Skeletal muscle tissue (tissue), 4 donors: Measurements from ENCODE around the gene GPSM1. TPM values are rescaled to one million over a fixed set of nuclear protein-coding genes. Genes with fewer than 3 reads are reported as not detected.

Experiments
- H3K27ac ChIP-seq: one replicate; pipeline ENCODE4 v1.7.0; 2013; ENCODE audit warnings: mild to moderate bottlenecking, low read depth, low read length, inconsistent platforms
- H3K27me3 ChIP-seq, 3 donors: one replicate each; pipeline ENCODE4 v1.7.0; 2013; ENCODE audit warnings: low read length in 3 of 3; ENCODE audit not compliant: control insufficient read depth in 3 of 3, insufficient read depth in 3 of 3
- H3K36me3 ChIP-seq, 3 donors: one replicate each; pipeline ENCODE4 v1.7.0; 2013; ENCODE audit warnings: low read length in 3 of 3; ENCODE audit not compliant: control insufficient read depth in 3 of 3, insufficient read depth in 3 of 3
- H3K4me1 ChIP-seq, 3 donors: one replicate each; pipeline ENCODE4 v1.7.0; 2013; ENCODE audit warnings: low read length in 3 of 3, mild to moderate bottlenecking in 3 of 3; ENCODE audit not compliant: control insufficient read depth in 3 of 3, insufficient read depth in 3 of 3
- H3K4me3 ChIP-seq, 3 donors: one replicate each; pipeline ENCODE4 v1.7.0; 2013; ENCODE audit warnings: low read length in 3 of 3
- H3K9ac ChIP-seq, 3 donors: one replicate each; pipeline ENCODE4 v1.7.0; 2013; ENCODE audit warnings: low read length in 3 of 3, mild to moderate bottlenecking in 3 of 3, moderate library complexity in 2 of 3, low read depth in 1 of 3
- H3K9me3 ChIP-seq, 3 donors: one replicate each; pipeline ENCODE4 v1.7.0; 2013; ENCODE audit warnings: low read length in 3 of 3; ENCODE audit not compliant: control insufficient read depth in 3 of 3
- total RNA-seq: library from RNA; depleted of rRNA; stranded (reverse); fragments of >200 nt; gene quantifications from one replicate; pipeline ENCODE4 v1.2.3, GENCODE V29; 2014
- donor health status: Osteomylitis.

The GPSM1 gene
- total RNA-seq, 1 donor from 2014 or later: 14.1 TPM

DNA sequence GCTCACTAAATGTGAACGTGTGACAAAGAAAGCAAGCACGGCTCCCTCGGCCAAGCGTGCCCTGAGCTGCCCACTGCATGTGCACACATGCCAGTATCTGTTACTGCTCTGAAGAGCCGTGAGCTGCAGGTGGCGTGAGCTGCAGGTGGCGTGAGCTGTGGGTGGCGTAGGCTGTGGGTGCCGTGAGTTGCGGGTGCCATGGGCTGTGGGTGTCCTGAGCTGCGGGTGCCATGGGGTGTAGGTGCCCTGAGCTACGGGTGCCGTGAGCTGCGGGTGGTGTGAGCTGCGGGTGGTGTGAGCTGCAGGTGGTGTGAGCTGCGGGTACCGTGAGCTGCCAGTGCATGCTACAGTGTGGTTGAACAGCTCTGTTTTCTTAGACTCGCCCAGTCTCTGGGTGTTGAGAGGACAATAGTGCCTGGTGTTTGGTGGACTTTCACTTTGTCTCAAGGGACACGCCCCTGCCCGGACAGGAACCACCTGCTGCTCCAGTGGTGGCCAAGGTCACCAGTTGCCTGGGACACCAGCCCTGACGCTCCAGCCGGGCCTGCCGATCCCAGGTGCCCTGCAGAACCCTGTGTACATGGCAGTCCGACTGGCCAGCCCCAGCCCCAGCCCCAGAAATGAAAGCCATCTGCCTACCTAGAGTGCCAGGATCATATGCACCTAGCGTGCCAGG lies 30.2 kb upstream of the GPSM1 start:
- Histone ChIP-seq H3K9me3 (no peaks in the 10 kb centered on the region), H3K4me1 (peaks cover 0 to 11% (median 0%) of the 10 kb centered on the region in 3 donors), H3K27me3 (peaks cover 35 to 38% (median 38%) of the 10 kb centered on the region in 3 donors), H3K27ac (no peak overlapping the region), H3K9ac (no peak overlapping the region), H3K4me3 (peak overlapping the region in 1 of 3 donors; percentile 9), H3K36me3 (no peaks in the 10 kb centered on the region)

DNA sequence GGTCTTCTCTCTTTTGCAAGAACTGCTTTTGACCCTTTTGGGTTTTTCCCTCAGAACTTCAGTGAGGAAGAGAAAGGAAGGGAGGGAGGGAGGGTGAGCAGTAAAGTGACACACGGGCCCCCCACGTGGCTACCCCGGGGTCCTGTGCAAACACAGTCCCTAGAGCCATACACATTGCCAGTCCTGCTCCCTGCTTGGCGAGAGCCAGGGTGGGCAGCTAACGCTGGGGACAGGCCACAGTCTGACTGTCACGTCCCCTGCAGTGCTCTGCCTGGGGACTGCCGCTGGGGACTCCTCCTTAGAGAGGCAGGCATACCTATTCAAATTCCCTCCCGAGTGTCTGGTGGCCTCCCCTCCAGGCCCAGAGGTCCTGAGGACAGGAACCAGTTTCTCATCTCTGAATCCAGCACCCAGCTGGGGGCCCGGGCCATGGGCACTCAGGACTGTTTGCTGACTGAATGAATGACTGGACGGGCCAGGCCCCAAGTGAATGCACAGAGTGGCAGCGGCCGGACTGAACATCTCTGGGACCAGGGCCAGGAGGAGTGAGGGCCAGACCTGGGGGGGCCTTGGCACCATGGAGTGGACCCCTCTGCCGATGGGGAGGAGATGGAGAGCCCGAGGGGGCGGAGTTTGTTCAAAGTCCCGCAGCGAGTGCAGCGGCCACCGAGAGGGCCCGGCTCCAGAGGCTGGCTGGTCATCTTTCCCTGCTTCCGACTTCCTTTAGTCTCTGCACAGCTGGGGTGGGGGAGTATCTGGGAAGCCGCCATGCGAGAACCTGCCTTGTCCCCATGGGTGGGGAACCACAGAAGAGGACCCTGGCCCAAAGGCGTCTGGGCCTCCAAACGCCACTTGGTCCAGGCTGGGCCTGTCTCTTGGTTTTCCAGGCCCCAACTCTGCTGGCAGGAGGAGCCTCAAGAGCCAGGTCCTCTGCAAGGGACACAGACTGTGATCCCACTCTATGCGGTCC lies 29.3 kb upstream of the GPSM1 start:
- Histone ChIP-seq H3K36me3 (no peaks in the 10 kb centered on the region), H3K9me3 (no peaks in the 10 kb centered on the region), H3K4me3 (no peak overlapping the region), H3K27me3 (peaks cover 29 to 40% (median 30%) of the 10 kb centered on the region in 3 donors), H3K9ac (no peak overlapping the region), H3K4me1 (peaks cover 0 to 5% (median 0%) of the 10 kb centered on the region in 3 donors), H3K27ac (no peak overlapping the region)

DNA sequence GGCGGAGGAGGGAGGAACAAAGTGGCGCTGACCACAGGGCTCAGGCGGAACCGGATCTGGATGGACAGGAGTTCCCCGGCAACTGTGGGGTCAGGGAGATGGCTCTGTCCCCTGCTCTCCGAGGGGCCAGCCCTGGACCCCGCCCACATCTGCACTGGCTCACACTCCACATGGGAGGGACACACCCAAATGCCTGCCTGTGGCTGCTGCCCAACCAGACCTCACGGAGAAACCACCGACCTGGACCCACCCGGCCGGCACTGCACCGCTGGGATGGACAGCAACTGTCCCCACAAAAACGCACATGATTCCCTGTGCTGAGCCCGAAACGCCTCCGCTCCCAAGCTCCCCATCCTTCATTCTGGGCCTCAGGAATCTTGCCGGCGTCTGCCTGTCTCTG lies 28.2 kb upstream of the GPSM1 start:
- no peaks in the 10 kb centered on the region for H3K9me3 ChIP-seq
- no peak overlapping the region for H3K4me3 ChIP-seq
- peaks cover 29 to 50% (median 39%) of the 10 kb centered on the region in 3 donors for H3K27me3 ChIP-seq
- H3K36me3 ChIP-seq: no peaks in the 10 kb centered on the region
- H3K4me1 ChIP-seq: peaks cover 0 to 5% (median 0%) of the 10 kb centered on the region in 3 donors
- no peak overlapping the region for H3K27ac ChIP-seq
- no peak overlapping the region for H3K9ac ChIP-seq

DNA sequence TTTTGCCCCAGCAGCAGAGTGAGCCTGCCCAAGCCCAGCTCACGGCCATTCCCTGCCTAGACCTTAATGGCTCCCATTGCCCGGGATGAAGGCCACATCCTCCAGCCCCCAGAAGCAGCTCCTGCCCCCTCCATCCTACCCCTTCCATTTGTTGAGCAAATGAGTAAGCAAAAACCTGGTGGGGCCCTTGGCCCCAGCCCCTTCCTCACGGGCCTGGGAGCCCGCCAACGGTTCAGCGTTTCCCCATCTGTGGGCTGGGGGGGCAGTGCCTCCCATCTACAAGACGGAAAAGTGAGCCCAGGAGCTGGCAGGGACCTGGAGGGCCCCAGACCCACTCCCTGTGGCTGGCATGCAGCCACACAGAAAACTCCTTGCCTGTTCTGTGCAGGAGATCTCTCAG lies 27.8 kb upstream of the GPSM1 start:
- Histone ChIP-seq H3K4me3 (no peak overlapping the region), H3K27me3 (peaks cover 32 to 54% (median 37%) of the 10 kb centered on the region in 3 donors), H3K9ac (no peak overlapping the region), H3K27ac (no peak overlapping the region), H3K9me3 (no peaks in the 10 kb centered on the region), H3K4me1 (peaks cover 0 to 5% (median 0%) of the 10 kb centered on the region in 3 donors), H3K36me3 (no peaks in the 10 kb centered on the region)

DNA sequence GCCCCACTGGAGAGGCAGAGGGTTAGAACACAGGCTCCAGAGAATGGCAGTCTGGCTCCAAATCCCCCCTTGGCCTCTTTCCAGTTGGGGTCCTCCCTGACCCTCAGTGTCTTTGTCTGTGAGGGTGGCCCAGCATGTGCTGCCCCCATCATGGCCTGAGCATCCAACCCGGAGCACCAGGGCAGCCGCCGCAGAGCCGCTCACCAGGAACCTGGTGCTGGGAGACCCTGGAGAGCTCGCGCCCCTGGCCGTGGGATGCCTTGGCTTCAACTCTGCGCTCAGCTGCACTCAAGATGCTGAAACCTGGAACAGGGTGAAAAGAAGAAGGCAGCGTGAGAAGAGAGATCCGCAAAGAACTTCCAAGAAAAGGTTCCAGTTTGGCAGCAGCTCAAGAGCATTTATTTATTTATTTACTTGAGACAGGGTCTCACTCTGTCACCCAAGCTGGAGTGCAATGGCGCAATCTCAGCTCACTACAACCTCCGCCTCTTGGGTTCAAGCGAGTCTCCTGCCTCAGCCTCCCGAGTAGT lies 27.3 kb upstream of the GPSM1 start:
- H3K4me1 ChIP-seq: peaks cover 0 to 5% (median 0%) of the 10 kb centered on the region in 3 donors
- H3K27ac ChIP-seq: no peak overlapping the region
- H3K9ac ChIP-seq: no peak overlapping the region
- no peaks in the 10 kb centered on the region for H3K36me3 ChIP-seq
- H3K4me3 ChIP-seq: no peak overlapping the region
- peaks cover 35 to 57% (median 40%) of the 10 kb centered on the region in 3 donors for H3K27me3 ChIP-seq
- no peaks in the 10 kb centered on the region for H3K9me3 ChIP-seq

DNA sequence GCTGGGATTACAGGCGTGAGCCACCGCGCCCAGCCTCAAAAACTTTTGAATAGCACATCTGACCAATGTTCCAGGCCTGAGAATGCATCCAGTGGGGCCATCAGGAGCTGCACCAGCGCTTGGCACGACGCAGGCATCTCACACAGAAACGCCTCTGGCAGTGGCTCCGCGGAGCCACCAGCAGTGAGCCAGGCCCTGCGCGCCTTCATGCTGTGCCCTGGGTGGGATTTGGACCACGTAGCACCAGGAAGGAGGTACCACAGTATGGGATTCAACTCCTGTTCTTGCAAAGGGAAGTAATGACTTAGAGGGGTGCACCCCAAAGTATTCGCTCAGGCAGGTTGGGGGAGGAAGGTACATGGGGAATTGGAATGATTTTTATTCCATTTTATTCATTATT lies 26.5 kb upstream of the GPSM1 start:
- Histone ChIP-seq H3K9me3 (no peaks in the 10 kb centered on the region), H3K27me3 (peaks cover 31 to 63% (median 36%) of the 10 kb centered on the region in 3 donors)

DNA sequence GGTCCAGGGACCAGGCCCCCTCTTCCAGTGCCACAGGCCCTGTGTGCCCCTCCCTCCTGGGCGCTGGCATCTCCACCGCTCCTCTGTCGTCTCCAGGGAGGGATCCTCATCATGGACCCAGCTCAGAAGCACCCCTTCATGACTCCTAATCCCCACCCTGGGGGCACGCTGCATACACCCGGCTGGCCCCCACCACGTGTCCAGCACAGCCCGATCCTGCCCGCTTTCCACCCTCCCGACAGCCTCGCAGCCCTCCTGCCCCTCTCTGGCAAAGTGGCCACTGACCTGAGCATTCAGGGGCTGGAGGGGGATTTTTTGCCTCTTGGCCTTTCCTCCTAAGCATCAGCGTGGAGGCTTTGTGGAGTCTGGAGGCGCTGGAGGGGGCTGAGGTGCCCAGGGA lies 24.8 kb upstream of the GPSM1 start:
- no peaks in the 10 kb centered on the region for H3K9me3 ChIP-seq
- no peaks in the 10 kb centered on the region for H3K36me3 ChIP-seq
- H3K27ac ChIP-seq: no peak overlapping the region
- H3K27me3 ChIP-seq: peaks cover 25 to 62% (median 33%) of the 10 kb centered on the region in 3 donors
- no peak overlapping the region for H3K9ac ChIP-seq
- H3K4me3 ChIP-seq: no peak overlapping the region
- H3K4me1 ChIP-seq: no peaks in the 10 kb centered on the region

More for the DNA sequence above, 26.5 kb upstream of the GPSM1 start:
- H3K9ac ChIP-seq: no peak overlapping the region
- no peak overlapping the region for H3K27ac ChIP-seq
- peaks cover 0 to 5% (median 0%) of the 10 kb centered on the region in 3 donors for H3K4me1 ChIP-seq
- H3K36me3 ChIP-seq: no peaks in the 10 kb centered on the region
- H3K4me3 ChIP-seq: no peak overlapping the region

DNA sequence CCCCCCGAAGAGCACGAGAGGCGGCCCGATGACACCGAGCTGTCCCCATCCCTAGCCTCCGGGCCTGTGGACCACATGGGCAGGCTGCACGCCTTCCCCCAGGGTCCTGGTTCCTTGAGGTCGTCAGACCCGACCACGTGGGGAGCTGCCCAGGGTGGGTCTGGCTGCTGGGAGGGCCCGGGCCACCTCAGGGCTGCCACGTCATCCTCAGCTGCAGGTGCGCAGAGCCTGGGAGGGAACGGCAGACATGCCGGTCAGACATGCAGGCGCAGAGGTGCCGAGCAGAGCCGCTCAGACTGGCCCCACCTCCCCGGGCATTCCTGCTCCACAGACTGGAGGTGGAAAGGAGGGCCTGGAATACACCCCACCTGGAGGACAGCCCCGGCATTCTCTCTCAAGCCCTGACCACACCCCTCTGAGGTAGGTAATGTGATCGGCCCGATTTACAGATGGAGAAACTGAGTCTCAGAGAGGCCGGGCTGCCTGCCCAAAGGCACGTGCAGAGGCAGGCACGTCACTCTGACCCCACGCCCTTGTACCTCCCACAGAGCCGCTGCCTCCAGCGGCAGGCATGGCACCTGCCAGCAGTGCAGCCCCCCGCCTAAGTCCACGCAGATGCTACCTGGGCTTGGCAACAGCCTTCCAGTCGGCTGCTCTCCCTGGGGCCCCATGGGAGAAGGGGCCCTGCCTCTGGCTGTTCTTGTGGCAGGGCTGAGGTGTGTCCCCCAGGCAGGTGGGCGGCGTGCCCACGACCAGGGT lies 24.1 kb upstream of the GPSM1 start:
- H3K27me3 ChIP-seq: peaks cover 32 to 63% (median 33%) of the 10 kb centered on the region in 3 donors
- H3K4me1 ChIP-seq: no peaks in the 10 kb centered on the region
- no peak overlapping the region for H3K9ac ChIP-seq
- no peak overlapping the region for H3K27ac ChIP-seq
- no peak overlapping the region for H3K4me3 ChIP-seq
- no peaks in the 10 kb centered on the region for H3K36me3 ChIP-seq
- H3K9me3 ChIP-seq: no peaks in the 10 kb centered on the region

DNA sequence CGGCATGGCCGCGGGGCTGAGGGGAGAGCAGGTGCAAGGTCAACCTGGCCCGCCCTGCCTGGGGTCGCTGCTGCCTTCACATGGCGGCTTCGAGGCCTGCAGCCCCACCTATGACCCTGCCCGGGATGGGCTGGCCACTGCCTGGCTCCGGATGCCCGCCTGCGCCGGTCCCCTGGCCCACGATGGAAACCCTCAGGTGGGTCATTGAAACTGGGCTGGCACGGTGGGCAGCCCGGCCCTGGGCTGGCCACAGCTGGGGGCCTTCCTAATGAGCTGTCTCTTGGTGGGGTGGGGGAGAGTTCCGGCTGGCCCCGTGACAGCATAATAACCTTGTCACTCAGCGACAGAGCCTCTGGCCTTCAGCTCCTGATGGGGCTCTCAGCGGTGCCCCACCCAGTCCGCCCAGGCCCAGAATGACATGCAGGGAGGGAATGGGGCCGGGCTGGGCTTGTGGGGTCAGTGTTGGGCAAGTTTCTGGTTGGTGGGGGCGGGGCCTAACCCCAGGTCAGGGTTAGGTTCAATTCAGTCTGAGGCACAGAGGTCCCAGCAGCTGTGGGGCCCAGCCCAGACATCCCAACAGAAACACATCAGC lies 23.4 kb upstream of the GPSM1 start, which contains the start of gene CCDC187:
CCDC187 (minus strand) TSS at position 270 of the 592 bp plus-strand sequence; CDS start at position 6, 264 bp downstream.
- H3K4me1 ChIP-seq: no peaks in the 10 kb centered on the region
- H3K27me3 ChIP-seq: peaks cover 32 to 65% (median 36%) of the 10 kb centered on the region in 3 donors
- H3K9ac ChIP-seq: no peak within 1 kb of the TSS
- no peaks in the 10 kb centered on the region for H3K36me3 ChIP-seq
- H3K9me3 ChIP-seq: no peaks in the 10 kb centered on the region
- H3K27ac ChIP-seq: no peak within 1 kb of the TSS
- no peak within 1 kb of the TSS for H3K4me3 ChIP-seq
